Fibroblast of peridontal ligament (primary cell): ENCODE measurements around the gene PHF21B.
"Not testable (repeated sequence)": the region's sequence is repeated elsewhere in the genome, so short reads cannot be mapped to it uniquely, and the experiment has no call there.

ENCODE experiments used
- DNase-seq: peaks from one replicate; pipeline ENCODE4 v3.0.0-alpha.2; 2010; ENCODE audit errors: extremely low read depth

Gene PHF21B

GRCh38 chr22:45009606-45010531, at the start of gene PHF21B:
PHF21B (minus strand) TSS chr22:45010005; CDS start chr22:45009549, 456 bp downstream.
- DNase-seq: no peak

GRCh38 chr22:45059296-45059695, 49.5 kb upstream of the PHF21B start:
- no peak for DNase-seq

- DNase-seq: no peak
Observed at GRCh38 chr22:45058622-45058912, 48.8 kb upstream of the PHF21B start.

GRCh38 chr22:45055936-45056335, 46.1 kb upstream of the PHF21B start:
- no peak for DNase-seq

- DNase-seq: no peak
Observed at GRCh38 chr22:45053571-45053970, 43.8 kb upstream of the PHF21B start.

- DNase-seq: no peak
Observed at GRCh38 chr22:45053094-45053493, 43.3 kb upstream of the PHF21B start.

- DNase-seq: not testable (repeated sequence)
Observed at GRCh38 chr22:45052665-45053064, 42.9 kb upstream of the PHF21B start.

- DNase-seq: no peak
Observed at GRCh38 chr22:45051946-45052345, 42.1 kb upstream of the PHF21B start.

- DNase-seq: no peak
Observed at GRCh38 chr22:45051419-45051818, 41.6 kb upstream of the PHF21B start.

- no peak for DNase-seq
Observed at GRCh38 chr22:45047260-45047659, 37.5 kb upstream of the PHF21B start.

GRCh38 chr22:45045208-45045607, 35.4 kb upstream of the PHF21B start:
- DNase-seq: no peak

GRCh38 chr22:45042263-45042662, 32.5 kb upstream of the PHF21B start:
- no peak for DNase-seq

GRCh38 chr22:45039133-45039532, 29.3 kb upstream of the PHF21B start:
- DNase-seq: no peak

- DNase-seq: no peak
Observed at GRCh38 chr22:45036154-45036553, 26.3 kb upstream of the PHF21B start.

- DNase-seq: no peak
Observed at GRCh38 chr22:45034821-45035220, 25.0 kb upstream of the PHF21B start.

- no peak for DNase-seq
Observed at GRCh38 chr22:45034156-45034555, 24.4 kb upstream of the PHF21B start.

- no peak for DNase-seq
Observed at GRCh38 chr22:45033136-45033535, 23.3 kb upstream of the PHF21B start.

GRCh38 chr22:45031629-45032403, 22.0 kb upstream of the PHF21B start:
- no peak for DNase-seq

GRCh38 chr22:45029501-45029900, 19.7 kb upstream of the PHF21B start:
- no peak for DNase-seq

GRCh38 chr22:45026511-45026910, 16.7 kb upstream of the PHF21B start:
- no peak for DNase-seq

GRCh38 chr22:45023431-45023830, 13.6 kb upstream of the PHF21B start:
- DNase-seq: no peak

GRCh38 chr22:45019861-45020655, 10.3 kb upstream of the PHF21B start:
- no peak for DNase-seq
